NCI-H524 treated with DMSO at 0.1 percent for 48 hours (cell line): ENCODE measurements around the gene ATAD3B.
"Not testable (repeated sequence)": the region's sequence is repeated elsewhere in the genome, so short reads cannot be mapped to it uniquely, and the experiment has no call there.

Experiments used
- DNase-seq: peaks from one replicate; lab custom pipeline; 2025; lab: John Stamatoyannopoulos, UW

Gene ATAD3B

GRCh38 chr1:1514376-1514775 is 42.8 kb downstream of the ATAD3B start:
- DNase-seq = not testable (repeated sequence)

- DNase-seq = not testable (repeated sequence)
Measured at GRCh38 chr1:1516923-1517322, 45.4 kb downstream of the ATAD3B start.

DNA sequence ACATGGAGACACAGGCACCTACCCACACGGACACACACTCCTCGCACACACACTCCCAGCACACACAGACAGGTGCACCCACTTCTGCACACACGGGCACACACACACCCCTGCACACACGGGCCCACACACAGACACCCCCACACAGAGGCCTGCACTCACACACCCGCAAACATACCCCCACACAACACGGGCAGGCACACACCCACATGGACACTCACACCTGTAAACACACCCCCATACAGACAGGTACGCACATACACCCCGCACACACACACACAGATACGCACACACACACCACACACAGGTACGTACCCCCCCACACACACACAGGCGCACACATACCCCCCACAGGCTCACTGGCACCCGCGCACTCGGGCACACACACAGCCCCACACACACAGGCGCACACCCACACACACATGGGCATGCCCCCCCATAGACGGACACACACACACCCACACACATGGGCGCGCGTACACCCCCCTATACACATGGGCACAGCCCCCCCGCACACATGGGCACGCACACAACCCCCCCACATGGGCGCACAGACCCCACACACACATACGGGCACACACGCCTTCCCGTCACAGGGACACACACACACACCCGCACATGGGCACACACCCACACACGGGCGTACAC is 46.5 kb downstream of the ATAD3B start:
- no peak for DNase-seq

GRCh38 chr1:1518621-1519007 is 47.0 kb downstream of the ATAD3B start:
- DNase-seq = not testable (repeated sequence)

- not testable (repeated sequence) for DNase-seq
Measured at GRCh38 chr1:1519805-1520505, 48.4 kb downstream of the ATAD3B start.

DNA sequence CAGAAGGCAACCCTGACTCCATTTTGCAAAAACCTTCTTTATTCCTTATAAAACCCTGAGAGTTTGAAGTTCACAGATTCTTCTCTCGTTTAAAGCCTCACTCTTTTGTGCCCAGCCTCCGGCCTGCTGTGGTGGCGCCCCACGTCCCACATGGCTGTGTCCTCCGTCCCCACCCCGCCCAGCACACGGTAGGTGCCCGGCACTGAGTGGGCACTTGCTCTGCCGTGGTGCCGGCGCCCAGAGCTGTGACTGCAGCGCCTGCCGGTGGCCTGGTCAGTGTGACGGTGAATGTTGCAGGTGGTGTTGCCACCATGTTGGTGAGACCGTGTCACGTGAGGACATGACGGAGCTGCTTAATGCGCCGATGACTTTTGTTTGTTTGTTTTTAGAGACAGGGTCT is 49.8 kb downstream of the ATAD3B start:
- no peak for DNase-seq

GRCh38 chr1:1522536-1522935 is 51.0 kb downstream of the ATAD3B start:
- DNase-seq = not testable (repeated sequence)

- DNase-seq = not testable (repeated sequence)
Measured at GRCh38 chr1:1523226-1523625, 51.7 kb downstream of the ATAD3B start.

DNA sequence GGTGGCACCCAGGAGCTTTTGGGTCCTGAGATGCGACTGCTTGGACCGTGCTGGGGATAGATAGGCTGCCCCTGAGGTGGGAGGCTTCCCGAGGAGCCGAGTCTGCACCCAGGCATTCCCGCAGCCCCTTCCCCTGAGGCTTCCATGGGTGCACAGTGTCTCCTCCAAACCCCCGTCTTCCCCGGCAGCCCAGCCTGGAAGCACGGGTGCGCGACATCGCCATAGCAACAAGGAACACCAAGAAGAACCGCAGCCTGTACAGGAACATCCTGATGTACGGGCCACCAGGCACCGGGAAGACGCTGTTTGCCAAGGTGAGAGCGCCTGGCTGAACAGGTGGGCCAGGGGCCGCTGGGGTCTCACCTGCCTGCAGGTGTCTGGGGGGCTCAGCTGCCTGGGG is 52.1 kb downstream of the ATAD3B start:
- DNase-seq = not testable (repeated sequence)

DNA sequence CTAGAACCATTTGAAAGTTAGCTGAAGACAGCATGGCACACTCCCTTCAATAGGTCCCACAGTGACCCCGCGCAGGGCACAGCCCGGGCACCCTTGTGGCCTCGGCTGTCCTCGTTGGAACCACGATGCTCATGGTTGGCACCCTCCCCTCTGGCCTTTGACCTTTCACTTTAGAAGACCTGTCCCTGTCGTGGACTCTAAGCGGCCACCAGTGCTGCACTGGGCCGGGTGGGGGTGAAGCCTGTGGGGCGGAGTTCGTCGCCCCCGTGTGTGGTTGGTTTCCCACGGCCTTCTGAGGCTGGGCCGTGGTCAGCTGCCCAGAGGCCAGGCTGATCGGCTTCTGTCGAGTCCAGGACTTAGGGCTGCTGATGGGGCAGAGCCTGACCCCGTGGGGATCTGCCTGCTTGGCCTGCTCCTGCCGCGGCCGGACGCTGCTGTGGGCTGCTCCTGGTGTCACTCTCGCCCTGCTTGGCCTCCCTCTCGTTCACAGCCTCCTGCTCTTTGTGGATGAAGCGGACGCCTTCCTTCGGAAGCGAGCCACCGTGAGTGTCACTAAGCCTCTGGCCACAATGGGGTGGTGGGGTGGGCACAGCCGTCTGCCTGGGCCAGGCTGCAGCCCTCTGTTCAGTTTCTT is 53.3 kb downstream of the ATAD3B start:
- DNase-seq = not testable (repeated sequence)

DNA sequence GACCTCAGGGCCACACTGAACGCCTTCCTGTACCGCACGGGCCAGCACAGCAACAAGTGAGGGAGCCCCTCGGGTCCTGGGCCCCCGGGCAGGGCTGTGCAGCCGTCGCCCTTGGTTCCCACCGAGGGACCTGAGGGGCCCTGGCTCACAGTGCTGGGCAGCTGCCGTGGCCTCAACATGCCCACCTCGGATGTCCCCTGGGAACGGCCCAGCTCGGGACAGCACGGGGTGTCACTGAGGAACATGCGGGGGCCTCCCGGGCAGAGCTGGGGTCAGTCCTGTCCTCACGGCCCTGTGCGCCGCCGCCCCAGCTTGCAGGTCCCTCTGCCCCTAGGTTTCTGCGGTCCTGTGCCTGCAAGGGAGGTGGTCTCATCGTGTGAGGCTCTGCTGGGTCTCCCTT is 54.9 kb downstream of the ATAD3B start:
- not testable (repeated sequence) for DNase-seq

GRCh38 chr1:1527092-1527816 is 55.7 kb downstream of the ATAD3B start:
- no peak for DNase-seq

DNA sequence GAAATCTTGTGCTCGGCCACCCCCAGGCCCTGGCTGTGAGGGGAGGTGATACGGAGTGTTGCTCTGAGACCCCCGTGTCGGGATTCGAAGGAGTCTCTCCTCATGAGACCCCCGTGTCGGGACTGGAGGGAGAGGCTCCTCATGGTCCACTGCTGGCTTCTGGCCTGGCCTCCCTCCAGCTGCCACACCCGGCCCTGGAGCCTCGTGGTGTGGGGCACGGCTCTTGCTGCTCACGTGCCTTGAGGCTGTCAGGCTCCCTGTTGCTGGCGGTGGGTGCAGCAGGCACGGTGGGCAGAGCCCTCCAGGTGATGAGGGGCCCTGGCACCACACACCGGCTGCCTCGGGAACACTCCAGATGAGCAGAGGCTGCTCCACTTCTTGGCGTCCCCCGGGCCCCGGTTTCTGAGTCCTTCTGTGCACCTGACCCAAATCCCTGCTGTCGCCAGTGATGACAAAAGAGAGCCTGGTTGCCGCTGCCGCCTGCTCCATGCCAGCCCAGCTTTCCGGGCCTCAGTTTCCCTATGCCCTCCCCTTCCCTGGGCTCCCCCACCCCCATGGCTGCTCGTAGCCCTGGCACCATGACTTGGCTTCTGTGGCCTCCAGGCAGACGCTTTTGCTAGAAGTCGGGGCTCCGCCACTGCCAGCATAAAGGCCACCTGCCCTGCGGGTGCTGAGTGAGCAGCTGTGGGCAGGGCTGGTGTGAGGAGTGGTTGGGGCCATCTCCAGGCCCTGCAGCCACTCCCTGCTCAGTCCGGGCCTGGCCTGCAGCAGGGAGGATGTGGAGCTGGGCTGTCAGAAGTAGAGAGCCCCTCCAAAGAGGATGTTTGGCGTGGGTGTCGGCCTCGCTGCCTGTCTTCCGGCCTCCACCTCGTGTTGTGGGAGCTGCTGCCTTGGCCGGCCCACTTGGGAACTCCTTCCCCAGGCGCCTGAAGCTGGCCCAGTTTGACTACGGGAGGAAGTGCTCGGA is 57.0 kb downstream of the ATAD3B start:
- DNase-seq = no peak

DNA sequence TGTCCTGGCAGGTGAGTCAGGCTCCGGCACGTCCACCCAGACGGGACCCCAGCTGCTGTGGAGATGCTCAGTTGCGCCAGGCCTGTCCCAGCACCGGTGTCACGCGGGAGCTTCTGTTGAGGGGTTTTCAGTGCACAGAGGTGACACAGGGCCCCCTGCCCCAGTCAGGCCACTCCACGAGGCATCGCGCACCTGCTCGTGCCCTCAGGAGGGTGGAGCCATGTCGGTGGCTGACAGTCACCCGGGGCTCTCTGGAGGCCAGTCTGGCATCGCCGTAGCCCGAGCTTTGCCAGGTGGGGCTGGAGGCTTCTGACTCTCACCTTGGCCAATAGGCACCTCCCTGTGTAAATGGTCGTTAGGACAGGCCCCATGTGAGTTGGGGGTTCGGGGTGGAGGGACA is 57.8 kb downstream of the ATAD3B start:
- DNase-seq = no peak

GRCh38 chr1:1529936-1530335 is 58.4 kb downstream of the ATAD3B start:
- no peak for DNase-seq

GRCh38 chr1:1531947-1532346 is 60.4 kb downstream of the ATAD3B start:
- no peak for DNase-seq

DNA sequence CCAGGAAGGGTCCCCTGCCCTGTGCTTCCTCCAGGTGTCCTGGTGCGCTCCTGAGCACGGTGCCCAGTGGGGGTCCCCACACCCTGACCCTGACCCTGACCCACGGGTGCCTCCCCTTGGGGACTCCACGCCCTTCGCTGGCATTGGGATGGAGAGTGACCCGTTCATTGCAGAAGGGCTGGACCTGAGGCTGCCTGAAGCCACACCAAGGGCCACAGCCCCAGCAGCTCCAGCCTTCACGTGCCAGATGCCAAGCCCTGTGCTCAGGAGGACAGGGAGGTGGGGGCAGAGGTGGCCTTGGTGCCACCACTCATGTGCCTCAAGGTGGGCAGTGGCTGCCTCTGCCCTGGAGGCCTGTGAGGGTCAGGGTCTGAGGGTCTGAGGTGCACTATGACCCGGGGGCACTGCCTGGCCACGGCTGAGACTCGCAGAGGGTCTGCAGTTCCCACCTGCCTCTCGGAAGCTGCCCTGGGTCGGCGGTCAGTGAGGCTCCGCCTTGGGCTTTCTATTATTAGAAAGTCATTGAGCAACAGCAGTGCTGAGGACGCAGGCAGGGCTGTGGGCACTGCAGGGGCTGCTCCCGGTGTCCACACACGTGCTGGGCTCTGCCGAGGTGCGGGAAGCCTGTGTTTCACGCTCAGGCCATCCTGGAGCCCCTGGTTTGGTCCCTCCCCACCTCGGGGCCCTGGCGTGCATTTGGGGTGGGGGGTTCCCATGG is 61.8 kb downstream of the ATAD3B start:
- DNase-seq = not testable (repeated sequence)

DNA sequence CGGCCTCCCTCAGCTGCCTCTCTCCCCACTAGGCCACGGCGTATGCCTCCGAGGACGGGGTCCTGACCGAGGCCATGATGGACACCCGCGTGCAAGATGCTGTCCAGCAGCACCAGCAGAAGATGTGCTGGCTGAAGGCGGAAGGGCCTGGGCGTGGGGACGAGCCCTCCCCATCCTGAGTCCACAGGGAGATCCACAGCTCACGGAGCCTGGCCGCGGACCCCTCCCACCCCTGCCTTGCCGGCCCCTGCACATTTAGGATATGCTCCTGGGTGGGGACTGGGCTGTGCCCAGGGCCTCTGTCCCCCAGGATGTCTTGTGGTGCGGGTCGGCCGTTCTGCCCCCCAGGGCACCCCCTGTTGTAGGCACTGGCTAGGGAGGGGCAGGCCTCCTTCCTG is 62.3 kb downstream of the ATAD3B start:
- not testable (repeated sequence) for DNase-seq

DNA sequence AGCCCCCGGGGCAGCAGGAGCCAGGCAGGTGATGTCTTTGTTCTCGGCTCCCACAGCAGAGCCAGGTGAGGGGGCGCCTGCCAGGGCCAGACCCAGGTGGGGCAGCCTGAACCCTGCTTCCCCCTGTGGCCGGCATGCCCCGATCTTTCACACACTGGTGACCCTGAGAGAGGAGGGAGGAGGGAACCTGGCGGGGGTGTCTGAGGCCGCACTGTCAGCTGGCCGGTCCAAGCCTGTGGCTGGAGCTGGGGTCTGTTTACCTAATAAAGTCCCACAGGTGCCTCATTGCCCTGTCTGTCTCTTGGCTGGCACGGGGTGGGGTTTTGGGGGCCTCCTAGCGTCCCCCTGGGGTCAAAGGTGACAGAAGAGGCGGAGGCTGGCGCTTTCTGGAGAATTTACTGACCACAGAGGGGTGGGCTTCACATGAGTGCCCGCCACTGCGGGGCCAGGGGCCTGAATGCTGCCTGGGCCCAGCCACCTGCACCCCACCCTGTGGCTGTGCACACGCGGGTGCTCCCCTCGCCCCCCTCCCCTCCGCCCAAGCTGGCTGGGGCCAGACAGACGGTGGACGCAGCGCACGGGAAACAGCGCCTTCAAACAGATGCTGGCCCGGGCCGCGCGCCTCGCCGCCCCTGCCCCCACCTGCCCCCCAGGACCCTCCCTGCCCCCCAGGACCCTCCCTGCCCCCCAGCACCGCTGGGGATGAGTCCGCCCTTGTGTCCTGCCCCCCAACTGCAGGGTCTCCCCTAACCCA is 63.0 kb downstream of the ATAD3B start:
- no peak for DNase-seq
